Measurements from ENCODE around the gene TET2. TPM values are rescaled to one million over a fixed set of nuclear protein-coding genes. Genes with fewer than 3 reads are reported as not detected.

The TET2 gene
- total RNA-seq, 2 experiments from 2014 or later = 0.19 TPM; not detected in 1

- no peaks in the 10 kb centered on the region for H4K20me1 ChIP-seq (ENCODE audit: insufficient read depth, low read length)
- H3K4me1 ChIP-seq (ENCODE audit: insufficient read depth, low read length, poor library complexity, severe bottlenecking) = no peaks in the 10 kb centered on the region
- no peaks in the 10 kb centered on the region for H3K79me2 ChIP-seq (ENCODE audit: insufficient read depth, low read depth, low read length)
- no peak overlapping the region for H3K4me3 ChIP-seq (ENCODE audit: low read depth, low read length, poor library complexity, severe bottlenecking)
- no peaks in the 10 kb centered on the region for H3K36me3 ChIP-seq (ENCODE audit: insufficient read depth, low read length)
- CTCF ChIA-PET (ENCODE audit: unreplicated experiment) = no interaction called here
- no peaks in the 10 kb centered on the region for H3K9me2 ChIP-seq (ENCODE audit: insufficient read depth, low read length)
- POLR2A ChIA-PET = interaction anchor here (0.8 kb wide), 1 partner anchor 59 kb away, joined by 3 read pairs; no protein-coding TSS in a partner anchor
- no peak overlapping the region for H2AFZ ChIP-seq (ENCODE audit: low read length)
- no peak overlapping the region for H3K27ac ChIP-seq (ENCODE audit: low read depth, low read length, poor library complexity, severe bottlenecking)
- H3K4me2 ChIP-seq (ENCODE audit: low read length) = no peak overlapping the region
- no peak for DNase-seq (ENCODE audit: low spot score)
- no peaks in the 10 kb centered on the region for H3K9me3 ChIP-seq (ENCODE audit: low read length)
- TF ChIP-seq EZH2phosphoT487 (IDR thresholded peaks at IDR 0.05; ENCODE audit: borderline replicate concordance, low read depth, low read length) (no peak), CTCF (conservative IDR thresholded peaks at IDR 0.05; ENCODE audit: low read length) (no peak)
- intact Hi-C loops (cut with micrococcal nuclease; ENCODE audit: unreplicated experiment) = no loop called here
- no TSS peak for BruUV-seq (replicated peaks)
Measured at GRCh38 chr4:105273230-105273629, 126.6 kb downstream of the TET2 start.

GRCh38 chr4:105274090-105274489 is 127.4 kb downstream of the TET2 start:
- no peak for TF ChIP-seq CTCF (conservative IDR thresholded peaks at IDR 0.05; ENCODE audit: low read length)
- TF ChIP-seq EZH2phosphoT487 (IDR thresholded peaks at IDR 0.05; ENCODE audit: borderline replicate concordance, low read depth, low read length) = no peak
- H3K27ac ChIP-seq (ENCODE audit: low read depth, low read length, poor library complexity, severe bottlenecking) = no peak overlapping the region
- H3K4me3 ChIP-seq (ENCODE audit: low read depth, low read length, poor library complexity, severe bottlenecking) = no peak overlapping the region
- ChIA-PET POLR2A (no interaction called here), CTCF (ENCODE audit: unreplicated experiment) (no interaction called here)
- H3K4me2 ChIP-seq (ENCODE audit: low read length) = no peak overlapping the region
- H3K9me3 ChIP-seq (ENCODE audit: low read length) = no peaks in the 10 kb centered on the region
- H3K9me2 ChIP-seq (ENCODE audit: insufficient read depth, low read length) = no peaks in the 10 kb centered on the region
- H3K4me1 ChIP-seq (ENCODE audit: insufficient read depth, low read length, poor library complexity, severe bottlenecking) = no peaks in the 10 kb centered on the region
- no peaks in the 10 kb centered on the region for H4K20me1 ChIP-seq (ENCODE audit: insufficient read depth, low read length)
- BruUV-seq (replicated peaks) = no TSS peak
- H3K36me3 ChIP-seq (ENCODE audit: insufficient read depth, low read length) = no peaks in the 10 kb centered on the region
- H3K79me2 ChIP-seq (ENCODE audit: insufficient read depth, low read depth, low read length) = no peaks in the 10 kb centered on the region
- intact Hi-C loops (cut with micrococcal nuclease; ENCODE audit: unreplicated experiment) = no loop called here
- DNase-seq (ENCODE audit: low spot score) = no peak
- no peak overlapping the region for H2AFZ ChIP-seq (ENCODE audit: low read length)

- H3K4me1 ChIP-seq (ENCODE audit: insufficient read depth, low read length, poor library complexity, severe bottlenecking) = no peaks in the 10 kb centered on the region
- no peaks in the 10 kb centered on the region for H3K79me2 ChIP-seq (ENCODE audit: insufficient read depth, low read depth, low read length)
- no peak overlapping the region for H2AFZ ChIP-seq (ENCODE audit: low read length)
- H3K9me2 ChIP-seq (ENCODE audit: insufficient read depth, low read length) = no peaks in the 10 kb centered on the region
- no peak for TF ChIP-seq CTCF (conservative IDR thresholded peaks at IDR 0.05; ENCODE audit: low read length)
- TF ChIP-seq EZH2phosphoT487 (IDR thresholded peaks at IDR 0.05; ENCODE audit: borderline replicate concordance, low read depth, low read length) = no peak
- POLR2A ChIA-PET = no interaction called here
- DNase-seq (ENCODE audit: low spot score) = no peak
- no TSS peak for BruUV-seq (replicated peaks)
- H3K27ac ChIP-seq (ENCODE audit: low read depth, low read length, poor library complexity, severe bottlenecking) = no peak overlapping the region
- intact Hi-C loops (cut with micrococcal nuclease; ENCODE audit: unreplicated experiment) = no loop called here
- H3K4me3 ChIP-seq (ENCODE audit: low read depth, low read length, poor library complexity, severe bottlenecking) = no peak overlapping the region
- no peak overlapping the region for H3K4me2 ChIP-seq (ENCODE audit: low read length)
- no peaks in the 10 kb centered on the region for H3K36me3 ChIP-seq (ENCODE audit: insufficient read depth, low read length)
- no peaks in the 10 kb centered on the region for H3K9me3 ChIP-seq (ENCODE audit: low read length)
- no peaks in the 10 kb centered on the region for H4K20me1 ChIP-seq (ENCODE audit: insufficient read depth, low read length)
- CTCF ChIA-PET (ENCODE audit: unreplicated experiment) = no interaction called here
Measured at GRCh38 chr4:105274504-105274903, 127.8 kb downstream of the TET2 start.
